MM.1S (cell line): ENCODE measurements around the gene LRRC27.

ENCODE experiments used
- DNase-seq: peaks from one replicate; pipeline ENCODE4 v3.0.0-alpha.2; 2015
- H2AFZ ChIP-seq: fragments of 300-600 bp; sonication (generic); 2 replicates; pipeline ENCODE4 v1.6.0; 2016; ENCODE audit warnings: antibody characterized with exemption, low read length
- H3F3A ChIP-seq: fragments of 300-600 bp; sonication (generic); 2 replicates; pipeline ENCODE4 v1.6.1; 2016; ENCODE audit warnings: mild to moderate bottlenecking, antibody characterized with exemption, low read length, moderate library complexity, mixed read lengths; ENCODE audit not compliant: insufficient read depth
- H3K27ac ChIP-seq: fragments of 300-600 bp; sonication (generic); 2 replicates; pipeline ENCODE4 v1.5.1; 2016; ENCODE audit warnings: mild to moderate bottlenecking, low read length
- H3K27me3 ChIP-seq: fragments of 300-600 bp; sonication (generic); replicated peaks from 2 replicates; pipeline ENCODE4 v1.6.0; 2016; ENCODE audit warnings: low read length; ENCODE audit not compliant: insufficient read depth
- H3K36me3 ChIP-seq: fragments of 300-600 bp; sonication (generic); replicated peaks from 2 replicates; pipeline ENCODE4 v1.6.1; 2016; ENCODE audit warnings: mild to moderate bottlenecking, low read length, mixed read lengths; ENCODE audit not compliant: insufficient read depth
- H3K4me1 ChIP-seq: fragments of 300-600 bp; sonication (generic); 2 replicates; pipeline ENCODE4 v1.6.1; 2016; ENCODE audit warnings: low read length, mixed read lengths
- H3K4me2 ChIP-seq: fragments of 300-600 bp; sonication (generic); 2 replicates; pipeline ENCODE4 v1.6.0; 2016; ENCODE audit warnings: low read depth, low read length
- H3K4me3 ChIP-seq: fragments of 300-600 bp; sonication (generic); 2 replicates; pipeline ENCODE4 v1.5.1; 2016; ENCODE audit warnings: low read length, mixed read lengths
- H3K79me2 ChIP-seq: fragments of 300-600 bp; sonication (generic); 2 replicates; pipeline ENCODE4 v1.6.1; 2016; ENCODE audit warnings: mixed run types, low read length, mixed read lengths
- H3K9ac ChIP-seq: fragments of 300-600 bp; sonication (generic); 2 replicates; pipeline ENCODE4 v1.6.1; 2016; ENCODE audit warnings: low read length, mixed read lengths
- H3K9me2 ChIP-seq: fragments of 300-600 bp; sonication (generic); replicated peaks from 2 replicates; pipeline ENCODE4 v1.6.1; 2016; ENCODE audit warnings: mild to moderate bottlenecking, low read length, mixed read lengths; ENCODE audit not compliant: insufficient read depth
- H3K9me3 ChIP-seq: fragments of 300-600 bp; sonication (generic); replicated peaks from 2 replicates; pipeline ENCODE4 v1.6.1; 2016; ENCODE audit warnings: mild to moderate bottlenecking, low read length, mixed read lengths; ENCODE audit not compliant: insufficient read depth
- H4K20me1 ChIP-seq: fragments of 300-600 bp; sonication (generic); 2 replicates; pipeline ENCODE4 v1.6.1; 2016; ENCODE audit warnings: mild to moderate bottlenecking, low read length, moderate library complexity, mixed read lengths; ENCODE audit not compliant: insufficient read depth
- EZH2 ChIP-seq: fragments of 300-600 bp; sonication (generic); optimal IDR thresholded peaks from 2 replicates; pipeline ENCODE3; 2017; ENCODE audit warnings: low read depth, mild to moderate bottlenecking, antibody characterized with exemption, low read length, mixed read lengths
- EZH2phosphoT487 ChIP-seq: fragments of 300-600 bp; sonication (generic); IDR thresholded peaks from 2 replicates; pipeline ENCODE4 v1.6.1; 2018; ENCODE audit warnings: antibody characterized with exemption, low read length
- TF ChIP-seq, protein P1 (sequence below): fragments of 300-600 bp; sonication (generic); IDR thresholded peaks from 2 replicates; pipeline ENCODE4 v1.5.1; 2016; ENCODE audit warnings: antibody characterized with exemption, low read length, mixed read lengths

The LRRC27 gene

DNA sequence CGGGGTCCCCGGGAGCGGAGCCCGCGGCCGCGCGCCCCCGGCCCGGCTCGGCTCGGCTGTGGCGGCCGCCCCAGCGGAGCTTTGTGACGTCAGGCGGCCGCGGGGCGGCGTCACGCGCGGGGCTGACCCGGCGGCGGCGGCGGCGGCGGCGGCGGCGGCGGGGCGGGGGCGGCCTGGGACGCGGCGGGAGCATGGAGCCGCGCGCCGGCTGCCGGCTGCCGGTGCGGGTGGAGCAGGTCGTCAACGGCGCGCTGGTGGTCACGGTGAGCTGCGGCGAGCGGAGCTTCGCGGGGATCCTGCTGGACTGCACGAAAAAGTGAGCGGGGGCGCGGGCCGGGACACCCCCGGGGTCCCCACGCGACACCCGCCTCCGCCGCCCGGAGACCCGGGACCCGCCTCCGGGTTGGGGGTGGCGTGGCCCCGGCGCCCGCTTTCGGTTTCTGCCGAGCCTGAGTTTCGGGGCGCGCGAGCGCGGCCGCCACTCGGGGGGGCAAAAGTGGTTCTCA, 65.1 kb downstream of the LRRC27 start, which contains the start of gene PWWP2B:
TSS of gene PWWP2B (plus strand) at position 165 of the 506 bp plus-strand sequence. CDS start at position 192, 27 bp downstream.
- peak within 1 kb of the TSS; percentile 18; the same call in 1 of the 2 replicates for H3K27ac ChIP-seq
- DNase-seq = peak; percentile 39
- H3K79me2 ChIP-seq = no peaks in the 10 kb centered on the region

GRCh38 chr10:132397671-132398565, 65.9 kb downstream of the LRRC27 start:
- peak; percentile 37 for DNase-seq
- Histone ChIP-seq H3K27ac (peak overlapping the region; percentile 18; the same call in 1 of the 2 replicates), H3K27me3 (peaks cover 12% of the 10 kb centered on the region; the same call in 1 of the 2 replicates), H4K20me1 (no peaks in the 10 kb centered on the region), H2AFZ (peak overlapping the region; percentile 27; the same call in 1 of the 2 replicates), H3K4me2 (peak overlapping the region; percentile 82), H3K4me3 (peak overlapping the region; percentile 60), H3K9me3 (no peaks in the 10 kb centered on the region), H3K9ac (peak overlapping the region; percentile 28; the same call in 1 of the 2 replicates), H3F3A (no peaks in the 10 kb centered on the region), H3K36me3 (no peaks in the 10 kb centered on the region), H3K9me2 (no peaks in the 10 kb centered on the region), H3K4me1 (peaks cover 6% of the 10 kb centered on the region; the same call in 1 of the 2 replicates), H3K79me2 (no peaks in the 10 kb centered on the region)
- TF ChIP-seq EZH2phosphoT487 (no peak), EZH2 (no peak)
- TF ChIP-seq, protein P1, sequence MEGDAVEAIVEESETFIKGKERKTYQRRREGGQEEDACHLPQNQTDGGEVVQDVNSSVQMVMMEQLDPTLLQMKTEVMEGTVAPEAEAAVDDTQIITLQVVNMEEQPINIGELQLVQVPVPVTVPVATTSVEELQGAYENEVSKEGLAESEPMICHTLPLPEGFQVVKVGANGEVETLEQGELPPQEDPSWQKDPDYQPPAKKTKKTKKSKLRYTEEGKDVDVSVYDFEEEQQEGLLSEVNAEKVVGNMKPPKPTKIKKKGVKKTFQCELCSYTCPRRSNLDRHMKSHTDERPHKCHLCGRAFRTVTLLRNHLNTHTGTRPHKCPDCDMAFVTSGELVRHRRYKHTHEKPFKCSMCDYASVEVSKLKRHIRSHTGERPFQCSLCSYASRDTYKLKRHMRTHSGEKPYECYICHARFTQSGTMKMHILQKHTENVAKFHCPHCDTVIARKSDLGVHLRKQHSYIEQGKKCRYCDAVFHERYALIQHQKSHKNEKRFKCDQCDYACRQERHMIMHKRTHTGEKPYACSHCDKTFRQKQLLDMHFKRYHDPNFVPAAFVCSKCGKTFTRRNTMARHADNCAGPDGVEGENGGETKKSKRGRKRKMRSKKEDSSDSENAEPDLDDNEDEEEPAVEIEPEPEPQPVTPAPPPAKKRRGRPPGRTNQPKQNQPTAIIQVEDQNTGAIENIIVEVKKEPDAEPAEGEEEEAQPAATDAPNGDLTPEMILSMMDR = no peak

More for the DNA sequence above, 65.1 kb downstream of the LRRC27 start, which contains the start of gene PWWP2B:
- no peaks in the 10 kb centered on the region for H4K20me1 ChIP-seq
- H3K9ac ChIP-seq = peak within 1 kb of the TSS; percentile 40; the same call in 1 of the 2 replicates
- H3K9me2 ChIP-seq = no peaks in the 10 kb centered on the region
- no peaks in the 10 kb centered on the region for H3K36me3 ChIP-seq
- no peaks in the 10 kb centered on the region for H3F3A ChIP-seq
- H3K27me3 ChIP-seq = peaks cover 12% of the 10 kb centered on the region; the same call in 1 of the 2 replicates
- H2AFZ ChIP-seq = peak within 1 kb of the TSS; percentile 27; the same call in 1 of the 2 replicates
- H3K4me2 ChIP-seq = peak within 1 kb of the TSS; percentile 82
- TF ChIP-seq EZH2 = no peak
- TF ChIP-seq, protein P1 = no peak
- no peak for TF ChIP-seq EZH2phosphoT487
- peak within 1 kb of the TSS; percentile 60 for H3K4me3 ChIP-seq
- no peaks in the 10 kb centered on the region for H3K9me3 ChIP-seq
- H3K4me1 ChIP-seq = peaks cover 6% of the 10 kb centered on the region; the same call in 1 of the 2 replicates

DNA sequence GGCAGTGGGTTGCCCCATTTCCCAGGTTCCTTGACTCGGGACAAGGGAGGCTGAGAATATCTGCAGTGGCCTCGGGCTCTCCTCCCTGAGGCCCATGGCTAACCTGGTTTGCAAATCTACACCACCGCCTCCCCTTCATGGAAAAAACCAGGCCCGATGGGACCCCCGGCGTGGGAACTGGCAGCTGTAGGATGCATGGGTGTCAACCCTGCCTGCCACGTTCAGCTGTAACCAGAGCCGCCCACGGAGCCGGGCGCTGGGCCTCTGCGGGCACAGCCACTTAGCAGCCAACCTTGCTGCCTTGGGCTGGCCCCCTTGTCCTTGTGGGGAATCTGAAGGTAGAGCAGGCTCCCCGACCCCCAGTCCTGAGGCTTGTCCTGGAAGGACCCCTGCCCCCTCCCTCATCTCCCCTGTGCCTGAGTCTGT, 66.6 kb downstream of the LRRC27 start:
- H3K79me2 ChIP-seq = no peaks in the 10 kb centered on the region
- H3K27me3 ChIP-seq = peaks cover 12% of the 10 kb centered on the region; the same call in 1 of the 2 replicates
- no peaks in the 10 kb centered on the region for H3K36me3 ChIP-seq
- no peak overlapping the region for H3K27ac ChIP-seq
- H3K4me1 ChIP-seq = peaks cover 6% of the 10 kb centered on the region; the same call in 1 of the 2 replicates
- H3K4me2 ChIP-seq = peak overlapping the region; percentile 82; the same call in 1 of the 2 replicates
- H3K9me2 ChIP-seq = no peaks in the 10 kb centered on the region
- H2AFZ ChIP-seq = no peak overlapping the region
- H3K9me3 ChIP-seq = no peaks in the 10 kb centered on the region
- H3K9ac ChIP-seq = no peak overlapping the region
- H3K4me3 ChIP-seq = no peak overlapping the region
- H4K20me1 ChIP-seq = no peaks in the 10 kb centered on the region
- no peaks in the 10 kb centered on the region for H3F3A ChIP-seq
- no peak for DNase-seq
- no peak for TF ChIP-seq EZH2
- no peak for TF ChIP-seq EZH2phosphoT487
- TF ChIP-seq, protein P1 = no peak
